Adipose tissue (tissue), 3 donors: ENCODE results near the gene CACNA1C. TPM values are rescaled to one million over a fixed set of nuclear protein-coding genes. Genes with fewer than 3 reads are reported as not detected.

Experiments used
- H3K27ac ChIP-seq: one replicate; pipeline ENCODE4 v1.5.1; 2013; ENCODE audit warnings: low read depth, low read length
- WGBS, 3 donors: extraction: QIAGEN DNeasy Blood & Tissue Kit; methylation state at CpG; one replicate each; pipeline ENCODE4 v1.1.7; 2013; 5-methylcytosine and 5-hydroxymethylcytosine counted together
- polyA plus RNA-seq, 3 donors: library from polyadenylated mRNA; stranded (reverse); fragments of 200-250 nt; gene quantifications; one replicate each; pipeline ENCODE4 v1.2.3, GENCODE V29; 2013
- donor health status: healthy with polysubstance abuse.
- donor health status: Bipolar disorder and iron deficiency.
- donor health status: healthy.

CACNA1C gene
- 1 to 10 TPM in 2 of 3 donors, under 1 TPM in 1; 0.72 to 8.1 (median 1.4) TPM for polyA plus RNA-seq

- no peak within 1 kb of the TSS for H3K27ac ChIP-seq
- WGBS, 3 donors: 1% methylated on average over 52 to 90 of the region's 90 CpGs
Observed at GRCh38 chr12:2052826-2053678, at the start of gene CACNA1C. Gene CACNA1C (plus strand): TSS chr12:2052987. CDS start chr12:2053563, 576 bp downstream.

GRCh38 chr12:2003676-2004112, 49.1 kb upstream of the CACNA1C start:
- H3K27ac ChIP-seq: peak overlapping the region; percentile 41
- 0 to 1% (median 0%) methylated on average over 13 of the region's 13 CpGs for WGBS, 3 donors

- 3 to 4% (median 4%) methylated on average over 51 to 55 of the region's 55 CpGs for WGBS, 3 donors
- H3K27ac ChIP-seq: peak within 1 kb of the TSS; percentile 41
Observed at GRCh38 chr12:2004113-2004929, 48.5 kb upstream of the CACNA1C start, which contains the start of gene DCP1B. Gene DCP1B (minus strand): TSS chr12:2004457. CDS start chr12:2004431, 26 bp downstream.

GRCh38 chr12:2008677-2009076, 44.1 kb upstream of the CACNA1C start:
- H3K27ac ChIP-seq: no peak overlapping the region

GRCh38 chr12:2009623-2010022, 43.2 kb upstream of the CACNA1C start:
- 39 to 49% (median 41%) methylated on average over 1 of the region's 1 CpG for WGBS, 3 donors
- no peak overlapping the region for H3K27ac ChIP-seq

More at GRCh38 chr12:2008677-2009076, 44.1 kb upstream of the CACNA1C start:
- WGBS, 3 donors: 72 to 87% (median 79%) methylated on average over 5 of the region's 5 CpGs

- no peak overlapping the region for H3K27ac ChIP-seq
- 63 to 88% (median 86%) methylated on average over 7 of the region's 7 CpGs for WGBS, 3 donors
Observed at GRCh38 chr12:2011643-2012607, 40.9 kb upstream of the CACNA1C start.

- no peak overlapping the region for H3K27ac ChIP-seq
- 81 to 87% (median 85%) methylated on average over 3 of the region's 3 CpGs for WGBS, 3 donors
Observed at GRCh38 chr12:2013086-2013485, 39.7 kb upstream of the CACNA1C start.

- no peak overlapping the region for H3K27ac ChIP-seq
- 40 to 48% (median 41%) methylated on average over 4 of the region's 4 CpGs for WGBS, 3 donors
Observed at GRCh38 chr12:2013527-2014223, 39.1 kb upstream of the CACNA1C start.

GRCh38 chr12:2014231-2014630, 38.6 kb upstream of the CACNA1C start:
- WGBS, 3 donors: 78 to 87% (median 86%) methylated on average over 4 of the region's 4 CpGs
- H3K27ac ChIP-seq: no peak overlapping the region

GRCh38 chr12:2016862-2017545, 35.8 kb upstream of the CACNA1C start:
- no peak overlapping the region for H3K27ac ChIP-seq
- 86 to 90% (median 90%) methylated on average over 9 of the region's 9 CpGs for WGBS, 3 donors

GRCh38 chr12:2017546-2018337, 35.0 kb upstream of the CACNA1C start:
- 49 to 65% (median 57%) methylated on average over 12 of the region's 12 CpGs for WGBS, 3 donors
- H3K27ac ChIP-seq: no peak overlapping the region

GRCh38 chr12:2018391-2018790, 34.4 kb upstream of the CACNA1C start:
- 79 to 91% (median 83%) methylated on average over 7 of the region's 7 CpGs for WGBS, 3 donors
- H3K27ac ChIP-seq: no peak overlapping the region

GRCh38 chr12:2019126-2019525, 33.7 kb upstream of the CACNA1C start:
- no peak overlapping the region for H3K27ac ChIP-seq
- WGBS, 3 donors: 67 to 94% (median 86%) methylated on average over 2 of the region's 2 CpGs

GRCh38 chr12:2020511-2020910, 32.3 kb upstream of the CACNA1C start:
- 93 to 100% (median 94%) methylated on average over 3 of the region's 3 CpGs for WGBS, 3 donors
- H3K27ac ChIP-seq: no peak overlapping the region

- no peak overlapping the region for H3K27ac ChIP-seq
- WGBS, 3 donors: 19 to 36% (median 26%) methylated on average over 3 of the region's 3 CpGs
Observed at GRCh38 chr12:2023365-2023764, 29.4 kb upstream of the CACNA1C start.

- H3K27ac ChIP-seq: no peak overlapping the region
- WGBS, 3 donors: 52 to 72% (median 72%) methylated on average over 4 of the region's 4 CpGs
Observed at GRCh38 chr12:2027351-2027750, 25.4 kb upstream of the CACNA1C start.
